Cardiac fibroblast (primary cell): ENCODE results near the gene TRMT10B.

Experiments used
- DNase-seq, 2 donors: peaks; one replicate each; pipeline versions ENCODE4 v3.0.0 to v3.0.0-alpha.2; 2010; ENCODE audit warnings: low read depth in 2 of 2
- H3K4me3 ChIP-seq, 2 donors: replicated peaks in 1 of 2; 1 replicate in 1 of 2; 2 replicates in 1 of 2; pipeline ENCODE4 v1.5.1; 2011; ENCODE audit warnings: low read depth in 2 of 2, low read length in 2 of 2, mild to moderate bottlenecking in 2 of 2, moderate library complexity in 1 of 2
- TF ChIP-seq, protein P1 (sequence below): IDR thresholded peaks from one replicate; pipeline ENCODE4 v1.5.1; 2011; ENCODE audit warnings: low read depth, mild to moderate bottlenecking, low read length, inconsistent platforms

Gene TRMT10B, protein sequence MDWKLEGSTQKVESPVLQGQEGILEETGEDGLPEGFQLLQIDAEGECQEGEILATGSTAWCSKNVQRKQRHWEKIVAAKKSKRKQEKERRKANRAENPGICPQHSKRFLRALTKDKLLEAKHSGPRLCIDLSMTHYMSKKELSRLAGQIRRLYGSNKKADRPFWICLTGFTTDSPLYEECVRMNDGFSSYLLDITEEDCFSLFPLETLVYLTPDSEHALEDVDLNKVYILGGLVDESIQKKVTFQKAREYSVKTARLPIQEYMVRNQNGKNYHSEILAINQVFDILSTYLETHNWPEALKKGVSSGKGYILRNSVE

DNA sequence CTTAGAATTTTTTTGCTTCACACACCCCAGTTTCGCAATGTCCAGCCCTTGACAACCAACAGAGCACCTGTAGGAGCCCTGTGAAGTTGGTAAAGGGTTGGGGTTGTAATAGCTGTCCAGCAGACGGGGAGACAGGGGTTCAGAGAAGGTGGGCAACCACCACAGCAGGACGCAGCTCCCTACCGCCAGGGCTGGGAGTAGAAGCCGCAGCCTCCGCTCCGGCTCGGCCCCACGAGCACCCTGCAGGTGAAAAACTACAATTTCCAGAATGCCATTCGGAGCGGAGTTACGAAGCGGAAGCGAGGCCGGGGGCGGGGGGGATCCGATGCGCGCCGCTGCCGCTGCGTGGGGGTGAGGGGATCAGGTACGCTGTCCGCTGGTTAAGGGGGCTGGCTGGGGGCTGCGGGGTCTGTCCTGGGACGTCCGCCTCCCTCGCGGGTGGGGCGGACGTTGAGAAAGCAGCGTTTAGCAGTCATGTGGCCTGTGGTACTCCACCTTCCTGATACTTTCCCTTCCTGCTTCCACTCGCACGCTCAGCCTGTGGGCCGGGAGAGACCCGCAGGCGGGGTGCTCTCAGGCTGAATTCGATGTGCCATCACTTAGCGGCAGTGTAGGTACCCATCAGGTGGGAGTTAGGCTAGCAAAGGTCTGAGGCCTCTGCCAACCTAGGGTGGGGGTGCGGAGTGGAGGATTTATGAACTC is at the start of gene TRMT10B:
TSS of gene TRMT10B (plus strand) at position 317 of the 702 bp plus-strand sequence. CDS start 8,127 bp downstream, outside the sequence.
- H3K4me3 ChIP-seq: peak within 1 kb of the TSS; percentile 64 to 82
- TF ChIP-seq, protein P1, sequence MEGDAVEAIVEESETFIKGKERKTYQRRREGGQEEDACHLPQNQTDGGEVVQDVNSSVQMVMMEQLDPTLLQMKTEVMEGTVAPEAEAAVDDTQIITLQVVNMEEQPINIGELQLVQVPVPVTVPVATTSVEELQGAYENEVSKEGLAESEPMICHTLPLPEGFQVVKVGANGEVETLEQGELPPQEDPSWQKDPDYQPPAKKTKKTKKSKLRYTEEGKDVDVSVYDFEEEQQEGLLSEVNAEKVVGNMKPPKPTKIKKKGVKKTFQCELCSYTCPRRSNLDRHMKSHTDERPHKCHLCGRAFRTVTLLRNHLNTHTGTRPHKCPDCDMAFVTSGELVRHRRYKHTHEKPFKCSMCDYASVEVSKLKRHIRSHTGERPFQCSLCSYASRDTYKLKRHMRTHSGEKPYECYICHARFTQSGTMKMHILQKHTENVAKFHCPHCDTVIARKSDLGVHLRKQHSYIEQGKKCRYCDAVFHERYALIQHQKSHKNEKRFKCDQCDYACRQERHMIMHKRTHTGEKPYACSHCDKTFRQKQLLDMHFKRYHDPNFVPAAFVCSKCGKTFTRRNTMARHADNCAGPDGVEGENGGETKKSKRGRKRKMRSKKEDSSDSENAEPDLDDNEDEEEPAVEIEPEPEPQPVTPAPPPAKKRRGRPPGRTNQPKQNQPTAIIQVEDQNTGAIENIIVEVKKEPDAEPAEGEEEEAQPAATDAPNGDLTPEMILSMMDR: peak; percentile 24
- DNase-seq: peak; percentile 74 to 78

DNA sequence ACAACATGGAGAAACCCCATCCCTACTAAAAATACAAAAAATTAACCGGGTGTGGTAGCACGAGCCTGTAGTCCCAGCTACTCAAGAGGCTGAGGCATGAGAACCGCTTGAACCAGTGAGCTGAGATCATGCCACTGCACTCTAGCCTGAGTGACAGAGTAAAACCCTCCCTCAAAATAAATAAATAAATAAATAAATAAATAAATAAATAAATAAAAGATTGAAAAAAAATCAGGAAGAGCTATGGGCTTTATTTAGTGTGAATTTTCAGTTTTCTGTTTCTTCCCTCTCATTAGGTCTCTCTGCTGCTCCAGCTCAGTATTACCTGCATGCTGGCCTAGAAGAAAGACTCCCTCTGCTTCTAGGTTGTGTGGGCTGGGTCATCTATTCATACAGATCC is 47.8 kb upstream of the TRMT10B start:
- DNase-seq: no peak
- H3K4me3 ChIP-seq: no peak overlapping the region
- TF ChIP-seq, protein P1: no peak

GRCh38 chr9:37706290-37706689 is 47.3 kb upstream of the TRMT10B start:
- TF ChIP-seq, protein P1: no peak

GRCh38 chr9:37707748-37708147 is 45.9 kb upstream of the TRMT10B start:
- TF ChIP-seq, protein P1: no peak
- H3K4me3 ChIP-seq: no peak overlapping the region
- DNase-seq: no peak

More at GRCh38 chr9:37706290-37706689, 47.3 kb upstream of the TRMT10B start:
- H3K4me3 ChIP-seq: no peak overlapping the region
- DNase-seq: no peak

GRCh38 chr9:37710046-37710445 is 43.6 kb upstream of the TRMT10B start:
- no peak overlapping the region for H3K4me3 ChIP-seq
- TF ChIP-seq, protein P1: no peak
- no peak for DNase-seq

DNA sequence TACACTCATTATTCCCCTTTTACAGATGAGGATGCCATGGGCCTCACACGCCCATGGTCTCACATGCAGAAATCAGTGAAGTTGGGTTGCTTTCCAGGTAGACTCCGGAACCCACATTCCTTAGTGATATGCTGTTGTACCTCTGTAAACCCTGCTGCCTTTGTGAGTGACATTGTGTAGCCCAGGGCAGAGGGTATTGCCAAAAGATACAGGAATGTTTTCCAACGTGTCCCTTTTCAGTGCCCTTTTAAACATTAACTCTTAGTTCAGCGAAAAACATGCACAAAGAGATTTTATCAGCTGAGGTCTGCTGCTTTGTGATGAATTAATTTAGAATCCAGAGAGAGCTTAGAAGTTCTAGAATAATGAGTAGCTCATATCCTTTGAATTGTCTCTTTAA is 38.3 kb upstream of the TRMT10B start:
- TF ChIP-seq, protein P1: no peak
- DNase-seq: no peak
- H3K4me3 ChIP-seq: no peak overlapping the region
